ENCODE results near the gene FRS2. TPM values are rescaled to one million over a fixed set of nuclear protein-coding genes. Genes with fewer than 3 reads are reported as not detected.
A peak's percentile ranks its signal among the peaks of the same experiment; 100 is the strongest.

FRS2 gene
- total RNA-seq, 1 donor: 64.4 TPM

- H3K4me1 ChIP-seq (ENCODE audit: insufficient read depth, low read length): peaks cover 21% of the 10 kb centered on the region
- no peak overlapping the region for H3K27ac ChIP-seq (ENCODE audit: low read depth, low read length)
- TF ChIP-seq CTCF (IDR thresholded peaks at IDR 0.05; ENCODE audit: extremely low read depth, low read depth, low read length): no peak
- H3K4me2 ChIP-seq (ENCODE audit: insufficient read depth, low read length): no peak overlapping the region
- H3K4me3 ChIP-seq (ENCODE audit: insufficient read depth, low read length): no peak overlapping the region
- no peaks in the 10 kb centered on the region for H3K9me3 ChIP-seq (ENCODE audit: low read depth, low read length)
- peaks cover 20% of the 10 kb centered on the region for H3K79me2 ChIP-seq (ENCODE audit: insufficient read depth, low read length)
- peaks cover 7% of the 10 kb centered on the region for H4K20me1 ChIP-seq (ENCODE audit: insufficient read depth, low read length)
- H2AFZ ChIP-seq (ENCODE audit: low read length): no peak overlapping the region
- DNase-seq (ENCODE audit: insufficient read length, low spot score, missing footprints): no peak
- H3K27me3 ChIP-seq (ENCODE audit: insufficient read depth, low read length): no peaks in the 10 kb centered on the region
- H3K36me3 ChIP-seq (ENCODE audit: insufficient read depth, low read length): peaks cover 20% of the 10 kb centered on the region
Observed at GRCh38 chr12:69566603-69567002, 96.4 kb downstream of the FRS2 start.

GRCh38 chr12:69569236-69569635 lies 99.0 kb downstream of the FRS2 start:
- peak overlapping the region; percentile 85 for H3K27ac ChIP-seq (ENCODE audit: low read depth, low read length)
- DNase-seq (ENCODE audit: insufficient read length, low spot score, missing footprints): peak; percentile 81

GRCh38 chr12:69570000-69570516 lies 99.9 kb downstream of the FRS2 start:
- Histone ChIP-seq H3K36me3 (ENCODE audit: insufficient read depth, low read length) (peaks cover 35% of the 10 kb centered on the region), H3K4me3 (ENCODE audit: insufficient read depth, low read length) (no peak overlapping the region), H3K9me3 (ENCODE audit: low read depth, low read length) (no peaks in the 10 kb centered on the region), H3K27ac (ENCODE audit: low read depth, low read length) (peak overlapping the region; percentile 85), H4K20me1 (ENCODE audit: insufficient read depth, low read length) (peaks cover 3% of the 10 kb centered on the region), H2AFZ (ENCODE audit: low read length) (no peak overlapping the region), H3K27me3 (ENCODE audit: insufficient read depth, low read length) (no peaks in the 10 kb centered on the region), H3K4me1 (ENCODE audit: insufficient read depth, low read length) (peaks cover 22% of the 10 kb centered on the region), H3K79me2 (ENCODE audit: insufficient read depth, low read length) (peaks cover 16% of the 10 kb centered on the region), H3K4me2 (ENCODE audit: insufficient read depth, low read length) (peak overlapping the region; percentile 57)
- DNase-seq (ENCODE audit: insufficient read length, low spot score, missing footprints): peak; percentile 69
- TF ChIP-seq CTCF (IDR thresholded peaks at IDR 0.05; ENCODE audit: extremely low read depth, low read depth, low read length): no peak

More at GRCh38 chr12:69569236-69569635, 99.0 kb downstream of the FRS2 start:
- Histone ChIP-seq H3K9me3 (ENCODE audit: low read depth, low read length) (no peaks in the 10 kb centered on the region), H3K4me3 (ENCODE audit: insufficient read depth, low read length) (no peak overlapping the region), H2AFZ (ENCODE audit: low read length) (no peak overlapping the region), H4K20me1 (ENCODE audit: insufficient read depth, low read length) (peaks cover 3% of the 10 kb centered on the region), H3K4me1 (ENCODE audit: insufficient read depth, low read length) (peaks cover 21% of the 10 kb centered on the region), H3K27me3 (ENCODE audit: insufficient read depth, low read length) (no peaks in the 10 kb centered on the region), H3K36me3 (ENCODE audit: insufficient read depth, low read length) (peaks cover 29% of the 10 kb centered on the region), H3K79me2 (ENCODE audit: insufficient read depth, low read length) (peaks cover 19% of the 10 kb centered on the region), H3K4me2 (ENCODE audit: insufficient read depth, low read length) (peak overlapping the region; percentile 57)
- TF ChIP-seq CTCF (IDR thresholded peaks at IDR 0.05; ENCODE audit: extremely low read depth, low read depth, low read length): no peak

- no peaks in the 10 kb centered on the region for H3K27me3 ChIP-seq (ENCODE audit: insufficient read depth, low read length)
- H3K9me3 ChIP-seq (ENCODE audit: low read depth, low read length): no peaks in the 10 kb centered on the region
- no peak overlapping the region for H3K4me3 ChIP-seq (ENCODE audit: insufficient read depth, low read length)
- no peak overlapping the region for H2AFZ ChIP-seq (ENCODE audit: low read length)
- TF ChIP-seq CTCF (IDR thresholded peaks at IDR 0.05; ENCODE audit: extremely low read depth, low read depth, low read length): peak; percentile 78
- H3K27ac ChIP-seq (ENCODE audit: low read depth, low read length): peak overlapping the region; percentile 85
- H4K20me1 ChIP-seq (ENCODE audit: insufficient read depth, low read length): peaks cover 3% of the 10 kb centered on the region
- H3K4me2 ChIP-seq (ENCODE audit: insufficient read depth, low read length): peak overlapping the region; percentile 57
- H3K4me1 ChIP-seq (ENCODE audit: insufficient read depth, low read length): peaks cover 25% of the 10 kb centered on the region
- H3K36me3 ChIP-seq (ENCODE audit: insufficient read depth, low read length): peaks cover 40% of the 10 kb centered on the region
- H3K79me2 ChIP-seq (ENCODE audit: insufficient read depth, low read length): peaks cover 15% of the 10 kb centered on the region
- no peak for DNase-seq (ENCODE audit: insufficient read length, low spot score, missing footprints)
Observed at GRCh38 chr12:69570545-69571399, 100.6 kb downstream of the FRS2 start.
